WTC11 (cell line): ENCODE measurements around the gene AGA.

ENCODE experiments used
- ARID4B ChIP-seq: sonication (generic); formaldehyde crosslinking; IDR thresholded peaks from 2 replicates; pipeline ENCODE4 v1.8.0; 2023; ENCODE audit warnings: missing genetic modification reagents, mild to moderate bottlenecking, borderline replicate concordance
- ATF2 ChIP-seq: sonication (generic); formaldehyde crosslinking; IDR thresholded peaks from 2 replicates; pipeline ENCODE4 v1.8.1; 2022; ENCODE audit warnings: low read depth, missing genetic modification reagents, borderline replicate concordance
- ATF6 ChIP-seq: sonication (generic); formaldehyde crosslinking; IDR thresholded peaks from 2 replicates; pipeline ENCODE4 v1.8.1; 2023; ENCODE audit warnings: mild to moderate bottlenecking, missing genetic modification reagents
- CTCF ChIP-seq: fragments of 200-600 bp; IDR thresholded peaks from 2 replicates; pipeline ENCODE4 v1.8.0; 2022; ENCODE audit warnings: antibody characterized with exemption
- FOXJ3 ChIP-seq: sonication (generic); formaldehyde crosslinking; IDR thresholded peaks from 2 replicates; pipeline ENCODE4 v1.9.0; 2021; ENCODE audit warnings: missing genetic modification reagents, mild to moderate bottlenecking, borderline replicate concordance
- FOXP1 ChIP-seq: sonication (generic); formaldehyde crosslinking; IDR thresholded peaks from 2 replicates; pipeline ENCODE4 v1.8.0; 2022; ENCODE audit warnings: missing genetic modification reagents, mild to moderate bottlenecking, moderate library complexity, borderline replicate concordance
- GRHL2 ChIP-seq: fragments of 250-450 bp; sonication (Bioruptor Pico); IDR thresholded peaks from 2 replicates; pipeline ENCODE4 v1.8.0; 2022; ENCODE audit warnings: mild to moderate bottlenecking, moderate library complexity; ENCODE audit not compliant: insufficient replicate concordance, severe bottlenecking
- JUN ChIP-seq: sonication (generic); formaldehyde crosslinking; IDR thresholded peaks from 2 replicates; pipeline ENCODE4 v1.8.0; 2023; ENCODE audit warnings: mild to moderate bottlenecking, missing genetic modification reagents
- PREB ChIP-seq: sonication (generic); formaldehyde crosslinking; IDR thresholded peaks from 2 replicates; pipeline ENCODE4 v1.8.1; 2022; ENCODE audit warnings: mild to moderate bottlenecking, missing genetic modification reagents, moderate library complexity, borderline replicate concordance
- ZNF121 ChIP-seq: sonication (generic); formaldehyde crosslinking; IDR thresholded peaks from 2 replicates; pipeline ENCODE4 v1.8.0; 2023; ENCODE audit warnings: missing genetic modification reagents
- ZNF138 ChIP-seq: sonication (generic); formaldehyde crosslinking; conservative IDR thresholded peaks from 2 replicates; pipeline ENCODE4 v1.8.1; 2022; ENCODE audit warnings: mild to moderate bottlenecking, moderate library complexity, missing genetic modification reagents
- ZNF281 ChIP-seq: sonication (generic); formaldehyde crosslinking; IDR thresholded peaks from 2 replicates; pipeline ENCODE4 v1.8.0; 2023; ENCODE audit warnings: mild to moderate bottlenecking, missing genetic modification reagents

GRCh38 chr4:177460460-177460859 lies 18.2 kb upstream of the AGA start:
- TF ChIP-seq ARID4B (CRISPR knock-in tag) (no peak), CTCF (no peak), ATF2 (CRISPR knock-in tag) (no peak), FOXP1 (CRISPR knock-in tag) (no peak), ZNF138 (CRISPR knock-in tag) (no peak), GRHL2 (CRISPR knock-in tag) (no peak), FOXJ3 (CRISPR knock-in tag) (no peak), ZNF121 (CRISPR knock-in tag) (no peak), ZNF281 (CRISPR knock-in tag) (no peak), PREB (CRISPR knock-in tag) (no peak), JUN (CRISPR knock-in tag) (no peak), ATF6 (no peak)
